ENCODE data around the gene C1QB. TPM values are rescaled to one million over a fixed set of nuclear protein-coding genes. Genes with fewer than 3 reads are reported as not detected.

The C1QB gene
- total and polyA plus RNA-seq, 2 of the 4 experiments (the other 2 are of a cell fraction), result not detected

- CTCF ChIA-PET, result interaction anchor here (0.6 to 1.0 kb wide), 2 partner anchors 218 to 261 kb away, joined by 3 to 4 read pairs; no protein-coding TSS in a partner anchor
- Histone ChIP-seq H3K4ac (ENCODE audit: low read depth, low read length) (no peak overlapping the region), H2BK15ac (ENCODE audit: low read depth, low read length) (no peak overlapping the region), H3K79me1 (ENCODE audit: low read depth in 1 of 2, low read length in 2 of 2) (no peaks in the 10 kb centered on the region), H4K8ac (ENCODE audit: low read depth in 2 of 2, low read length in 2 of 2) (no peak overlapping the region), H3K4me1 (ENCODE audit: control insufficient read depth, insufficient read depth, low read length) (no peaks in the 10 kb centered on the region), H3K9me1 (ENCODE audit: insufficient read depth, low read length) (no peaks in the 10 kb centered on the region), H2BK120ac (ENCODE audit: low read depth, low read length) (no peak overlapping the region), H3K56ac (ENCODE audit: extremely low read depth, insufficient read depth, low read length) (no peak overlapping the region), H2AK5ac (ENCODE audit: low read depth, low read length) (no peak overlapping the region), H3K27ac (ENCODE audit: insufficient read depth, low read length) (no peak overlapping the region), H2AFZ (replicated peaks; ENCODE audit: low read length, poor library complexity) (no peak overlapping the region), H3K9me3 (ENCODE audit: control insufficient read depth, insufficient read depth, low read length) (no peaks in the 10 kb centered on the region), H3K9ac (ENCODE audit: low read depth, low read length) (no peak overlapping the region), H2AK9ac (replicated peaks; ENCODE audit: low read depth, low read length, poor library complexity) (no peak overlapping the region), H3K23ac (ENCODE audit: low read depth, low read length) (no peak overlapping the region), H3K4me2 (ENCODE audit: low read depth, low read length) (no peak overlapping the region), H3K36me3 (ENCODE audit: control insufficient read depth, insufficient read depth, low read length) (no peaks in the 10 kb centered on the region), H3K18ac (ENCODE audit: low read depth, low read length) (no peak overlapping the region), H4K20me1 (ENCODE audit: insufficient read depth, low read length) (no peaks in the 10 kb centered on the region), H3K4me3 (ENCODE audit: insufficient read depth, low read depth, low read length) (no peak overlapping the region), H4K91ac (ENCODE audit: insufficient read depth, low read depth, low read length) (no peak overlapping the region), H3K27me3 (ENCODE audit: control insufficient read depth, insufficient read depth, low read length) (peaks cover 69% of the 10 kb centered on the region), H2BK20ac (ENCODE audit: low read depth, low read length) (no peak overlapping the region), H4K5ac (ENCODE audit: low read depth, low read length) (no peak overlapping the region), H3K14ac (replicated peaks; ENCODE audit: low read depth, low read length) (no peak overlapping the region), H2BK5ac (ENCODE audit: low read depth, low read length, poor library complexity, severe bottlenecking) (no peak overlapping the region)
- no peak for DNase-seq
- intact Hi-C loops (cut with micrococcal nuclease) (no loop called here), in situ Hi-C loops (cut with MboI; ENCODE audit: low sequenced_read_pairs) (loop anchor here (5.0 kb wide), 1 partner anchor 252 kb away; no protein-coding TSS in a partner anchor), dilution Hi-C loops (cut with HindIII; ENCODE audit: low sequenced_read_pairs, unreplicated experiment) (no loop called here)
- POLR2A ChIA-PET (ENCODE audit: unreplicated experiment), result no interaction called here
- no peak for ATAC-seq (ENCODE audit: low read depth)
- no TSS peak for BruUV-seq (replicated peaks)
- TF ChIP-seq SMC3 (IDR thresholded peaks at IDR 0.05; ENCODE audit: low read depth, low read length) (no peak), CHD1 (IDR thresholded peaks at IDR 0.05; ENCODE audit: low read depth, low read length) (no peak), MAFK (IDR thresholded peaks at IDR 0.05; ENCODE audit: low read depth, low read length) (no peak), FOS (IDR thresholded peaks at IDR 0.05; ENCODE audit: low read depth, low read length) (no peak), MAZ (IDR thresholded peaks at IDR 0.05; ENCODE audit: borderline replicate concordance, low read depth, low read length) (no peak), BHLHE40 (IDR thresholded peaks at IDR 0.05; ENCODE audit: low read depth, low read length) (no peak), POLR2A (IDR thresholded peaks at IDR 0.05; ENCODE audit: low read depth, low read length) (no peak), CEBPB (IDR thresholded peaks at IDR 0.05; ENCODE audit: low read depth, low read length) (no peak), ELK1 (IDR thresholded peaks at IDR 0.05; ENCODE audit: borderline replicate concordance, low read depth, low read length) (no peak), RCOR1 (IDR thresholded peaks at IDR 0.05; ENCODE audit: insufficient replicate concordance, low read length) (no peak), RFX5 (IDR thresholded peaks at IDR 0.05; ENCODE audit: low read depth, low read length) (no peak)
- 18% methylated on average over 9 of the region's 12 CpGs; no CpG with 5 or more reads in 1 of the 2 experiments for WGBS, 2 experiments (ENCODE audit: extremely low coverage in 2 of 2, insufficient read length in 1 of 2)
These were observed 17.4 kb downstream of the C1QB start for GRCh38 chr1:22670352-22670975.
